Nephron (organoid): Measurements from ENCODE around the gene ARHGAP15.

Experiments
- H3K27ac Mint-ChIP-seq, 3 experiments: 2 replicates each; pipeline ENCODE4 v1.8.0; 2020; ENCODE audit warnings: mixed read lengths in 3 of 3, mild to moderate bottlenecking in 2 of 3, moderate library complexity in 1 of 3
- H3K27me3 Mint-ChIP-seq: 2 replicates; pipeline ENCODE4 v1.8.0; 2021; ENCODE audit warnings: low read depth, mild to moderate bottlenecking, moderate library complexity, mixed read lengths
- H3K36me3 Mint-ChIP-seq: 2 replicates; pipeline ENCODE4 v1.8.0; 2020; ENCODE audit warnings: low read depth, mixed read lengths
- H3K4me1 Mint-ChIP-seq: 2 replicates; pipeline ENCODE4 v1.8.0; 2020; ENCODE audit warnings: mixed read lengths
- H3K4me3 Mint-ChIP-seq, 3 experiments: 2 replicates each; pipeline ENCODE4 v1.8.0; 2020; ENCODE audit warnings: mild to moderate bottlenecking in 3 of 3, mixed read lengths in 3 of 3, moderate library complexity in 2 of 3
- H3K9me3 Mint-ChIP-seq: 2 replicates; pipeline ENCODE4 v1.8.0; 2020; ENCODE audit warnings: mixed read lengths
- TF ChIP-seq, protein P1 (sequence below), 3 experiments: fragments of 200-600 bp; sonication (generic); IDR thresholded peaks; one replicate each; pipeline ENCODE4 v1.5.0; 2021; ENCODE audit warnings: antibody characterized with exemption in 3 of 3; ENCODE audit not compliant: unreplicated experiment in 3 of 3

Gene ARHGAP15

DNA sequence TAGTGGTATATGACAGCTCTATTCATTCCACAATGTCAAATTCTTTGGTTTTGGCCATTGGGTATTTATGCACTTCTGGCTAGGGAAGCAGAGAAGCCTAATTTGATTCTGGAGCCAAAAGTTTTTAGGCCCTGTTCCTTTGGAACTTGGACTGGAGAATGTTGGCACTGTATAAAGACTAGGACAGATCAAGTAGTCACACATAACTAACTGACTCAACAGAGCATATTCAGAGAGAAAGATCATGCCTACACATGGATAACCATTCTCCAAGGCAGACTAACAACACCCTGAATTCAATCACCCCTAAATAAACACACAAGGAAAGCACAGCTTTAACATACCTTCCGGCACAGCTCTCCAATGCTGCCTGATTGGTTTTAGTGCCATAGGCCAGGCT lies 62.9 kb downstream of the ARHGAP15 start:
- H3K27ac Mint-ChIP-seq, result peak overlapping the region in 2 of 3 experiments; percentile 7 to 34
- TF ChIP-seq, protein P1, sequence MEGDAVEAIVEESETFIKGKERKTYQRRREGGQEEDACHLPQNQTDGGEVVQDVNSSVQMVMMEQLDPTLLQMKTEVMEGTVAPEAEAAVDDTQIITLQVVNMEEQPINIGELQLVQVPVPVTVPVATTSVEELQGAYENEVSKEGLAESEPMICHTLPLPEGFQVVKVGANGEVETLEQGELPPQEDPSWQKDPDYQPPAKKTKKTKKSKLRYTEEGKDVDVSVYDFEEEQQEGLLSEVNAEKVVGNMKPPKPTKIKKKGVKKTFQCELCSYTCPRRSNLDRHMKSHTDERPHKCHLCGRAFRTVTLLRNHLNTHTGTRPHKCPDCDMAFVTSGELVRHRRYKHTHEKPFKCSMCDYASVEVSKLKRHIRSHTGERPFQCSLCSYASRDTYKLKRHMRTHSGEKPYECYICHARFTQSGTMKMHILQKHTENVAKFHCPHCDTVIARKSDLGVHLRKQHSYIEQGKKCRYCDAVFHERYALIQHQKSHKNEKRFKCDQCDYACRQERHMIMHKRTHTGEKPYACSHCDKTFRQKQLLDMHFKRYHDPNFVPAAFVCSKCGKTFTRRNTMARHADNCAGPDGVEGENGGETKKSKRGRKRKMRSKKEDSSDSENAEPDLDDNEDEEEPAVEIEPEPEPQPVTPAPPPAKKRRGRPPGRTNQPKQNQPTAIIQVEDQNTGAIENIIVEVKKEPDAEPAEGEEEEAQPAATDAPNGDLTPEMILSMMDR (IDR thresholded peaks at IDR 0.05; ENCODE audit: unreplicated experiment in 3 of 3), result no peak
- no peaks in the 10 kb centered on the region for H3K36me3 Mint-ChIP-seq
- H3K27me3 Mint-ChIP-seq, result no peaks in the 10 kb centered on the region
- no peak overlapping the region for H3K4me3 Mint-ChIP-seq
- peaks cover 31% of the 10 kb centered on the region for H3K4me1 Mint-ChIP-seq
- no peaks in the 10 kb centered on the region for H3K9me3 Mint-ChIP-seq

DNA sequence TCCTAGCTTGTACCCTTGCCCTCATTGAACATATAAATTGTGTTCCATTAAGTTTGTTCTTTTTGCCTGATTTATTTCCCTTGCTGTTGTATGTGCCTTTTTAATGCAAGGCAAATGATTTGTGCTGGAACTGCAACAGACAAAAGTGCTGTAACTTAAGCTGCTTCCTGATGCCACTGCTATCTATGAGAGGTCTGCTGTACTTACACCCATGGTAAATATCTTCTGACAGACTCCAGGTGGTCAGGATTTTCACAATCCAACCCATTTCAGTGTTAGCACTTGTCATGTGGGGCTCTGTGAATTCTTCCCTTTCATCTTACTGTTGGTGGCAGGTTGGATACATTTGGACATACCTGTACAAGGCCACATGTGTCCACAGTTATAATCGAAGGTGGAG lies 63.5 kb downstream of the ARHGAP15 start:
- no peak overlapping the region for H3K4me3 Mint-ChIP-seq
- H3K36me3 Mint-ChIP-seq, result no peaks in the 10 kb centered on the region
- no peaks in the 10 kb centered on the region for H3K9me3 Mint-ChIP-seq
- H3K27ac Mint-ChIP-seq, result peak overlapping the region in 2 of 3 experiments; percentile 7 to 34
- peaks cover 31% of the 10 kb centered on the region for H3K4me1 Mint-ChIP-seq
- TF ChIP-seq, protein P1 (IDR thresholded peaks at IDR 0.05; ENCODE audit: unreplicated experiment in 3 of 3), result no peak
- H3K27me3 Mint-ChIP-seq, result no peaks in the 10 kb centered on the region

DNA sequence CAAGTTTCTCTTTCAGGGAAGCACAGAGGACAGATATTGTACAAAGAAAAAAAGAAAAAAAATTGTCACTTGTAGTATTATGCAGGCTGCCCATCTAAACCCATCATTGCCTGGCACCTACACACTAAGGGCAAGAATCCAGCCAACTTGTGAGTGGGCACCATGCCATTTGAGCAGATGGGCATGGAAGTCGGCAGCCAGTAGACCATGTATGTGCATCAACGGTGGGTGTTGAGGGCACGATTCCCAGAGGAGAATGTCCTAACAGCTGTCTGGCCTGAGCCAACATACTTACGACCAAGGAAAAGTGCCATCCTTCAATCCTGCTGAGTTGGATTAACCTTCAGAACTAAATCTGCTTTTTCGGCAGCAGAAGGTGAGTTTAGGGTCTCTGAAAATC lies 63.9 kb downstream of the ARHGAP15 start:
- Mint-ChIP-seq H3K9me3 (no peaks in the 10 kb centered on the region), H3K27me3 (no peaks in the 10 kb centered on the region), H3K4me3 (no peak overlapping the region), H3K4me1 (peaks cover 31% of the 10 kb centered on the region), H3K36me3 (no peaks in the 10 kb centered on the region), H3K27ac (no peak overlapping the region)
- TF ChIP-seq, protein P1 (IDR thresholded peaks at IDR 0.05; ENCODE audit: unreplicated experiment in 3 of 3), result no peak

DNA sequence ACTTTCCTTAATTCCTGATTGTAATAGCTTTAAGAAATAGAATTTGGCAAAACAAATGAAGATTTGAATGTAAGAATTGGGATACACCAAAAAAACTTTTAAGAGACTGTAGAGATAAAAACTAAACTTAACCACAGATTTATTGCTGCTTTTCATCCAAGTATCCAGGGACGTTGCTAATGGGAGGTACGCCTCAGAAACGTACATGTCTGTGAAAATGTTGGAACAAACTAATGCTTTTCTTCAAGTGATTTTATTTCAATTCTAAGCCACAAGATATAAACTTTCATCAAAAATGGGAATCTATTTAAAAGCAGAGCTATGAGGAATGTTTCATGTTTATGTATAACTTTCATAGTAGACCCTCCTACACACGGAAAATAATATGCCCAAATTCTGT lies 66.3 kb downstream of the ARHGAP15 start:
- Mint-ChIP-seq H3K4me1 (peaks cover 31% of the 10 kb centered on the region), H3K27ac (peak overlapping the region in 2 of 3 experiments; percentile 10 to 80), H3K36me3 (no peaks in the 10 kb centered on the region), H3K27me3 (peaks cover 3% of the 10 kb centered on the region), H3K9me3 (no peaks in the 10 kb centered on the region), H3K4me3 (peak overlapping the region in 1 of 3 experiments; percentile 48)
- TF ChIP-seq, protein P1 (IDR thresholded peaks at IDR 0.05; ENCODE audit: unreplicated experiment in 3 of 3), result no peak

DNA sequence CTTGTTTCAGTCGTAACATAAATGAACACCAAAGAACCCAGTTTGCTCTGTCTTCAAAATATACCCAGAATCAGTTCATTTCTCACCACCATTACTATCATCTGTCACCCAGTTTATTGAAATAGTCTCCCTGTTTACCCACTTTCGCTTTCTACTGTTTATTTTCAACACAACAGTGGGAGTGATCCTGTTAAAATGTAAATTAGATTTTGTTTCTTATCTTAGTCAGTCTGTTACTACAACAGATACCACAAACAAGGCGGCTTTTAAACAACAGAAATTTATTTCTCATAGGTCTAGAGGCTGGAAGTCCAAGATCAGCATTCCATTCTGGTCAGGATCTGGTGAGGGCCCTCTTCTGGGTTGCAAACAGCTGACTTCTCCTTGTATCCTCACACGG lies 74.8 kb downstream of the ARHGAP15 start:
- peaks cover 3% of the 10 kb centered on the region for H3K27me3 Mint-ChIP-seq
- no peaks in the 10 kb centered on the region for H3K4me1 Mint-ChIP-seq
- H3K4me3 Mint-ChIP-seq, result no peak overlapping the region
- TF ChIP-seq, protein P1 (IDR thresholded peaks at IDR 0.05; ENCODE audit: unreplicated experiment in 3 of 3), result no peak
- H3K9me3 Mint-ChIP-seq, result peaks cover 13% of the 10 kb centered on the region
- H3K36me3 Mint-ChIP-seq, result no peaks in the 10 kb centered on the region
- no peak overlapping the region for H3K27ac Mint-ChIP-seq

DNA sequence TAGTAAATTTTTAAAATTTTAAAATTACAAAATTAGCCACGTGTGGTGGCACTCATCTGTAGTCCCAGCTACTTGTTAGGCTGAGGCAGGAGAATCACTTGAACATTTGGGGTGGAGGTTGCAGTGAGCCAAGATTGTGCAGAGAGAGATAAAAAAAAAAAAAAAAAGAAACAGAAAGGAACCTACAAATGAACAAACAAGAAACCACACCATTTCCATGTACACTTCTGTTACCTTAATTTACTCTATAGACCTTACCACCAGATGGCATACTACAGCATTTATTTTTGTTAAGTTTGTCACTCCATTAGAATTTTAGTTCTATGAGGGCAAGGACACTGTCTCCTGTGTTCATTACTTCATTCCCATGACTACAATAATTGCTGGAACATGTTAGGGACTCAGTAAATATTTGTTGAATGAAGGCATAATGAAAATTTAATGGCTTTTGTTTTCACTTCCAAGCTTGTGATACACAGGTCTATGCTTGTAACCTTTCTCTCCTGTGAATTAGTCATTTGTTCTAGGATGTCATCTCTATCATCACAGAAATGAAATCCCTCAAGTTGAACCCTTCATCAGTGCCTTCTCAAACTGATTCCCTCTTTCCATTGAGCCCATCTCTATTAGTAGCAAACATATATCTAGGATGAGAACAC lies 76.0 kb downstream of the ARHGAP15 start:
- H3K27me3 Mint-ChIP-seq, result peaks cover 3% of the 10 kb centered on the region
- no peaks in the 10 kb centered on the region for H3K36me3 Mint-ChIP-seq
- H3K4me1 Mint-ChIP-seq, result peaks cover 6% of the 10 kb centered on the region
- no peak overlapping the region for H3K4me3 Mint-ChIP-seq
- H3K27ac Mint-ChIP-seq, result no peak overlapping the region
- TF ChIP-seq, protein P1 (IDR thresholded peaks at IDR 0.05; ENCODE audit: unreplicated experiment in 3 of 3), result peak in 1 of 3 experiments; percentile 26
- peaks cover 13% of the 10 kb centered on the region for H3K9me3 Mint-ChIP-seq
